Measurements from ENCODE around the gene REV3L.

- TF ChIP-seq POLR2AphosphoS5 (IDR thresholded peaks at IDR 0.05; ENCODE audit: borderline replicate concordance, low read depth, low read length) = no peak
- no peak for TF ChIP-seq EZH2 (IDR thresholded peaks at IDR 0.05)
- no peak for TF ChIP-seq FOXP2 (optimal IDR thresholded peaks at IDR 0.05; ENCODE audit: control extremely low read depth, extremely low read length, insufficient read depth)
These were observed 143.7 kb downstream of the REV3L start for GRCh38 chr6:111339294-111339693.

Data from SK-N-MC (cell line).